H9 (cell line): ENCODE measurements around the gene LRRC14B. TPM values are rescaled to one million over a fixed set of nuclear protein-coding genes. Genes with fewer than 3 reads are reported as not detected.

Experiments
- DNase-seq: peaks from one replicate; pipeline ENCODE4 v3.0.0-alpha.2; 2017
- H2AFZ ChIP-seq: one replicate; pipeline ENCODE4 v1.6.1; 2013; ENCODE audit warnings: mild to moderate bottlenecking, low read length, control low read depth, moderate library complexity
- H2AK5ac ChIP-seq: 2 replicates; pipeline ENCODE4 v1.6.1; 2013; ENCODE audit warnings: low read length, control low read depth, mixed read lengths; ENCODE audit not compliant: insufficient read length
- H2BK120ac ChIP-seq: one replicate; pipeline ENCODE4 v1.6.1; 2013; ENCODE audit warnings: low read depth, mild to moderate bottlenecking, low read length, control low read depth, inconsistent platforms; ENCODE audit not compliant: poor library complexity, severe bottlenecking
- H2BK12ac ChIP-seq: 2 replicates; pipeline ENCODE4 v1.6.1; 2013; ENCODE audit warnings: low read length, control low read depth, mixed read lengths, low read depth; ENCODE audit not compliant: insufficient read length
- H2BK15ac ChIP-seq: 2 replicates; pipeline ENCODE4 v1.6.1; 2013; ENCODE audit warnings: low read depth, low read length, control low read depth
- H2BK20ac ChIP-seq: one replicate; pipeline ENCODE4 v1.6.1; 2013; ENCODE audit warnings: low read depth, mild to moderate bottlenecking, low read length, control low read depth, inconsistent platforms; ENCODE audit not compliant: poor library complexity, severe bottlenecking
- H2BK5ac ChIP-seq: 2 replicates; pipeline ENCODE4 v1.6.1; 2013; ENCODE audit warnings: low read length, control low read depth, mixed read lengths; ENCODE audit not compliant: insufficient read length
- H3K14ac ChIP-seq: 2 replicates; pipeline ENCODE4 v1.6.1; 2013; ENCODE audit warnings: low read length, control low read depth; ENCODE audit not compliant: insufficient read depth
- H3K18ac ChIP-seq: 2 replicates; pipeline ENCODE4 v1.6.1; 2013; ENCODE audit warnings: low read depth, mild to moderate bottlenecking, mixed read lengths, low read length, control low read depth; ENCODE audit not compliant: insufficient read length
- H3K23ac ChIP-seq: 2 replicates; pipeline ENCODE4 v1.6.1; 2013; ENCODE audit warnings: low read length, control low read depth, mixed read lengths, low read depth; ENCODE audit not compliant: insufficient read length
- H3K23me2 ChIP-seq: 2 replicates; pipeline ENCODE4 v1.6.1; 2013; ENCODE audit warnings: low read depth, mild to moderate bottlenecking, mixed read lengths, low read length, control low read depth; ENCODE audit not compliant: insufficient read length, poor library complexity, severe bottlenecking
- H3K27ac ChIP-seq: 2 replicates; pipeline ENCODE4 v1.5.1; 2013; ENCODE audit warnings: low read length, control low read depth, mixed read lengths, low read depth; ENCODE audit not compliant: insufficient read length
- H3K27me3 ChIP-seq: 2 replicates; pipeline ENCODE4 v1.6.1; 2013; ENCODE audit warnings: low read length, control low read depth, inconsistent platforms; ENCODE audit not compliant: insufficient read depth
- H3K4ac ChIP-seq: 2 replicates; pipeline ENCODE4 v1.6.1; 2013; ENCODE audit warnings: low read depth, mild to moderate bottlenecking, control low read depth, inconsistent platforms, low read length, moderate library complexity
- H3K4me1 ChIP-seq: 2 replicates; pipeline ENCODE4 v1.6.1; 2013; ENCODE audit warnings: low read length, control low read depth, inconsistent platforms; ENCODE audit not compliant: insufficient read depth
- H3K4me2 ChIP-seq: 2 replicates; pipeline ENCODE4 v1.6.1; 2013; ENCODE audit warnings: low read length, control low read depth, mixed read lengths; ENCODE audit not compliant: insufficient read length, insufficient read depth
- H3K56ac ChIP-seq: 2 replicates; pipeline ENCODE4 v1.6.1; 2013; ENCODE audit warnings: low read depth, mild to moderate bottlenecking, mixed read lengths, low read length, control low read depth; ENCODE audit not compliant: insufficient read length
- H3K79me1 ChIP-seq: 2 replicates; pipeline ENCODE4 v1.6.1; 2013; ENCODE audit warnings: low read depth, mild to moderate bottlenecking, moderate library complexity, low read length, control low read depth, inconsistent platforms; ENCODE audit not compliant: insufficient read depth, poor library complexity, severe bottlenecking
- H3K79me2 ChIP-seq: 2 replicates; pipeline ENCODE4 v1.6.1; 2013; ENCODE audit warnings: low read length, control low read depth, inconsistent platforms; ENCODE audit not compliant: insufficient read depth
- H3K9ac ChIP-seq: 2 replicates; pipeline ENCODE4 v1.6.1; 2013; ENCODE audit warnings: low read length, control low read depth, mixed read lengths; ENCODE audit not compliant: insufficient read length; ENCODE audit errors: extremely low read depth
- H3K9me3 ChIP-seq: one replicate; pipeline ENCODE4 v1.6.1; 2013; ENCODE audit warnings: low read depth, low read length, inconsistent platforms; ENCODE audit not compliant: control insufficient read depth
- H3T11ph ChIP-seq: one replicate; pipeline ENCODE4 v1.6.1; 2013; ENCODE audit warnings: mild to moderate bottlenecking, low read length, control low read depth, inconsistent platforms
- H4K20me1 ChIP-seq: one replicate; pipeline ENCODE4 v1.6.1; 2013; ENCODE audit not compliant: control insufficient read depth, insufficient read length, insufficient read depth
- H4K5ac ChIP-seq: 2 replicates; pipeline ENCODE4 v1.6.1; 2013; ENCODE audit warnings: low read depth, mild to moderate bottlenecking, mixed read lengths, low read length, control low read depth; ENCODE audit not compliant: insufficient read length
- H4K8ac ChIP-seq: replicated peaks from 2 replicates; pipeline ENCODE4 v1.6.1; 2013; ENCODE audit warnings: low read length, control low read depth, mixed read lengths, low read depth; ENCODE audit not compliant: insufficient read length
- H4K91ac ChIP-seq: 2 replicates; pipeline ENCODE4 v1.6.1; 2013; ENCODE audit warnings: low read depth, mild to moderate bottlenecking, moderate library complexity, mixed read lengths, low read length, control low read depth; ENCODE audit not compliant: insufficient read length
- H3K27ac Mint-ChIP-seq, 3 experiments: 2 replicates in 2 of 3; 3 replicates in 1 of 3; pipeline ENCODE4 v1.8.0; 2020 to 2021; ENCODE audit warnings: mixed read lengths in 3 of 3, mild to moderate bottlenecking in 1 of 3, moderate library complexity in 1 of 3
- H3K27me3 Mint-ChIP-seq: 2 replicates; pipeline ENCODE4 v1.8.0; 2021; ENCODE audit warnings: low read depth, mild to moderate bottlenecking, moderate library complexity, mixed read lengths
- H3K36me3 Mint-ChIP-seq, 3 experiments: 2 replicates in 2 of 3; 3 replicates in 1 of 3; pipeline ENCODE4 v1.8.0; 2020 to 2021; ENCODE audit warnings: low read depth in 3 of 3, mixed read lengths in 3 of 3; ENCODE audit not compliant: insufficient read depth in 1 of 3
- H3K4me1 Mint-ChIP-seq, 2 experiments: 2 replicates each; pipeline ENCODE4 v1.8.0; 2020; ENCODE audit warnings: mixed read lengths in 2 of 2
- H3K4me3 Mint-ChIP-seq, 2 experiments: 2 replicates in 1 of 2; 3 replicates in 1 of 2; pipeline ENCODE4 v1.8.0; 2020 to 2021; ENCODE audit warnings: mild to moderate bottlenecking in 2 of 2, mixed read lengths in 2 of 2, moderate library complexity in 1 of 2
- H3K9me3 Mint-ChIP-seq, 2 experiments: 2 replicates in 1 of 2; 3 replicates in 1 of 2; pipeline ENCODE4 v1.8.0; 2020; ENCODE audit warnings: mild to moderate bottlenecking in 2 of 2, mixed read lengths in 2 of 2, moderate library complexity in 1 of 2
- CTCF ChIP-seq: fragments of 200-600 bp; sonication (generic); conservative IDR thresholded peaks from 3 replicates; pipeline ENCODE4 v1.8.0; 2021; ENCODE audit warnings: antibody characterized with exemption, mild to moderate bottlenecking
- WGBS: extraction: QIAGEN DNeasy Blood & Tissue Kit; methylation state at CpG from one replicate; pipeline ENCODE4 v1.1.7; 2013; ENCODE audit warnings: missing lambda C conversion rate, low lambda C conversion rate, mixed read lengths; ENCODE audit not compliant: insufficient read length; ENCODE audit errors: extremely low coverage; 5-methylcytosine and 5-hydroxymethylcytosine counted together
- total RNA-seq: library from RNA; stranded (reverse); gene quantifications from 2 replicates; pipeline ENCODE4 v1.2.1, GENCODE V29; 2021

Gene LRRC14B
- total RNA-seq, 1 experiment from 2014 or later, result not detected

- Histone ChIP-seq H4K20me1 (no peaks in the 10 kb centered on the region), H3K23me2 (no peaks in the 10 kb centered on the region), H2BK5ac (no peak overlapping the region), H3K79me1 (no peaks in the 10 kb centered on the region), H4K91ac (no peak overlapping the region), H2BK120ac (no peak overlapping the region), H3K27me3 (no peaks in the 10 kb centered on the region), H3K79me2 (no peaks in the 10 kb centered on the region), H3T11ph (no peak overlapping the region), H3K9ac (no peak overlapping the region), H3K27ac (no peak overlapping the region), H4K8ac (no peak overlapping the region), H2BK20ac (no peak overlapping the region), H3K23ac (no peak overlapping the region), H2BK15ac (no peak overlapping the region), H2BK12ac (no peak overlapping the region), H3K14ac (no peak overlapping the region), H3K4me2 (no peak overlapping the region), H2AFZ (no peak overlapping the region), H3K4me1 (no peaks in the 10 kb centered on the region), H3K9me3 (no peaks in the 10 kb centered on the region), H4K5ac (no peak overlapping the region), H3K18ac (no peak overlapping the region), H3K4ac (no peak overlapping the region), H2AK5ac (no peak overlapping the region), H3K56ac (no peak overlapping the region)
- H3K9me3 Mint-ChIP-seq, result peaks cover 13 to 17% of the 10 kb centered on the region in 2 experiments
- no peaks in the 10 kb centered on the region for H3K27me3 Mint-ChIP-seq
- H3K36me3 Mint-ChIP-seq, result peaks cover 23 to 81% (median 68%) of the 10 kb centered on the region in 3 experiments
- H3K4me3 Mint-ChIP-seq, result no peak overlapping the region
- WGBS, result no CpG with 5 or more reads among the region's 23 CpGs
- peaks cover 7 to 14% of the 10 kb centered on the region in 2 experiments; a peak in 3 of 4 replicates for H3K4me1 Mint-ChIP-seq
- DNase-seq, result peak; percentile 7
- peak overlapping the region; percentile 67 to 78 (median 77); a peak in 4 of 7 replicates for H3K27ac Mint-ChIP-seq
- no peak for TF ChIP-seq CTCF
Measured at GRCh38 chr5:160921-161802, 30.1 kb upstream of the LRRC14B start.
